Parathyroid adenoma (tissue), 2 donors: ENCODE data around the gene TRIM47.
A peak's percentile ranks its signal among the peaks of the same experiment; 100 is the strongest.
"Not testable (repeated sequence)": the region's sequence is repeated elsewhere in the genome, so short reads cannot be mapped to it uniquely, and the experiment has no call there.

ENCODE experiments used
- H2AFZ ChIP-seq: fragments of 300-600 bp; sonication (generic); one replicate; pipeline ENCODE4 v1.7.0; 2017; ENCODE audit warnings: antibody characterized with exemption, mild to moderate bottlenecking
- H3K27ac ChIP-seq: fragments of 300-600 bp; sonication (generic); one replicate; pipeline ENCODE4 v1.7.0; 2017
- H3K27me3 ChIP-seq: fragments of 300-600 bp; sonication (generic); one replicate; pipeline ENCODE4 v1.7.0; 2017; ENCODE audit warnings: low read length; ENCODE audit not compliant: control insufficient read depth, insufficient read depth
- H3K36me3 ChIP-seq: fragments of 300-600 bp; sonication (generic); one replicate; pipeline ENCODE4 v1.7.0; 2017; ENCODE audit warnings: low read length; ENCODE audit not compliant: control insufficient read depth, insufficient read depth
- H3K4me1 ChIP-seq: fragments of 300-600 bp; sonication (generic); one replicate; pipeline ENCODE4 v1.7.0; 2017; ENCODE audit warnings: control low read depth
- H3K4me2 ChIP-seq: fragments of 300-600 bp; sonication (generic); one replicate; pipeline ENCODE4 v1.7.0; 2017; ENCODE audit warnings: low read length
- H3K4me3 ChIP-seq: fragments of 300-600 bp; sonication (generic); one replicate; pipeline ENCODE4 v1.7.0; 2017; ENCODE audit warnings: low read depth, low read length
- H3K79me2 ChIP-seq: fragments of 300-600 bp; sonication (generic); one replicate; pipeline ENCODE4 v1.7.0; 2017; ENCODE audit warnings: control low read depth
- H3K9ac ChIP-seq: fragments of 300-600 bp; sonication (generic); one replicate; pipeline ENCODE4 v1.7.0; 2017; ENCODE audit warnings: mild to moderate bottlenecking
- H3K9me3 ChIP-seq: fragments of 300-600 bp; sonication (generic); one replicate; pipeline ENCODE4 v1.7.0; 2017; ENCODE audit warnings: low read length; ENCODE audit not compliant: control insufficient read depth
- TF ChIP-seq, protein P1 (sequence below): fragments of 300-600 bp; sonication (generic); IDR thresholded peaks from one replicate; pipeline ENCODE4 v1.7.0; 2017; ENCODE audit warnings: antibody characterized with exemption, mild to moderate bottlenecking
- donor health status: primary hyperparathyroidism.

TRIM47 gene

DNA sequence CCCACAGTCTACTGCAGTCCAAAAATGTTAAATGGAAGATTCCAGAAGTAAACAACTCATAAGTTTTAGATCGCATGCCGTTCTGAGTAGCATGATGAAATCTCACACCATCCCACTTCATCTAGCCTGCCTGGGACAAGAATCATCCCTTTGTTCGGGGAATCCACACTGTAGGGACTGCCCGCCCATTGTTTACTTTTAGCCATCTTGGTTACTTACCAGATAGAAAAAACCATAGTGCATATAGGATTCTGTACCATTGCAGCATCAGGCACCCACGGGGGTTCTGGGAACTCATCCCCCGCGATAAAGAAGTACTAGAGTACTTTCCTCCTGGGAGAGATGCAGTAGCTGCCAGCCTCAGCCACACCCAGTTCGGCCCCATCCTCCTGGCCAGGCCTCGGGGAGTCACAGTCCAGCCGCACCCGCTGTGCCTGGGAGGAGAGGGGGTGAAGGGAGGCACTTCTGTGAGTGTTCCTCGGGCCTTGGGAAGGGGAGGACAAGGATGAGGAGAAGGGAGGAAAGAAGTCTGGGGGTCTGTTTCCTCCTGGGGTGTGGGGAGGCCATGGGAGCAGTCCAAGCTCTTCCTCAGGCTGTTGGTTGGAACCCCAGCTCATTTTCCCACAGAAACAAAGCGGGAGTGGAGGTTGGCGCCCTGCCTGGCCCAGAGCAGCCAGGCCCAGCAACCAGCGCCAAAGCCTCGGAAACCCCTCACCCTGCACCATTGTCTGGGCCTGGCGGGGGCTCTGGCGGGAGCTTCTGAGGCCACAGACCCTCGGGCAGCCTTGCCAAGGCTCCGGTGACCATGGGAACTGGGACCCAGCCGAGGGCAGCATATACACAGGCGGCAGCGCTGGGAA lies 8.9 kb downstream of the TRIM47 start:
- Histone ChIP-seq H3K4me3 (no peak overlapping the region), H3K9me3 (no peaks in the 10 kb centered on the region), H3K79me2 (no peaks in the 10 kb centered on the region), H3K27ac (peak overlapping the region; percentile 36), H2AFZ (no peak overlapping the region), H3K9ac (no peak overlapping the region), H3K27me3 (no peaks in the 10 kb centered on the region), H3K4me2 (no peak overlapping the region), H3K4me1 (peaks cover 7% of the 10 kb centered on the region), H3K36me3 (no peaks in the 10 kb centered on the region)
- TF ChIP-seq, protein P1, sequence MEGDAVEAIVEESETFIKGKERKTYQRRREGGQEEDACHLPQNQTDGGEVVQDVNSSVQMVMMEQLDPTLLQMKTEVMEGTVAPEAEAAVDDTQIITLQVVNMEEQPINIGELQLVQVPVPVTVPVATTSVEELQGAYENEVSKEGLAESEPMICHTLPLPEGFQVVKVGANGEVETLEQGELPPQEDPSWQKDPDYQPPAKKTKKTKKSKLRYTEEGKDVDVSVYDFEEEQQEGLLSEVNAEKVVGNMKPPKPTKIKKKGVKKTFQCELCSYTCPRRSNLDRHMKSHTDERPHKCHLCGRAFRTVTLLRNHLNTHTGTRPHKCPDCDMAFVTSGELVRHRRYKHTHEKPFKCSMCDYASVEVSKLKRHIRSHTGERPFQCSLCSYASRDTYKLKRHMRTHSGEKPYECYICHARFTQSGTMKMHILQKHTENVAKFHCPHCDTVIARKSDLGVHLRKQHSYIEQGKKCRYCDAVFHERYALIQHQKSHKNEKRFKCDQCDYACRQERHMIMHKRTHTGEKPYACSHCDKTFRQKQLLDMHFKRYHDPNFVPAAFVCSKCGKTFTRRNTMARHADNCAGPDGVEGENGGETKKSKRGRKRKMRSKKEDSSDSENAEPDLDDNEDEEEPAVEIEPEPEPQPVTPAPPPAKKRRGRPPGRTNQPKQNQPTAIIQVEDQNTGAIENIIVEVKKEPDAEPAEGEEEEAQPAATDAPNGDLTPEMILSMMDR: no peak

DNA sequence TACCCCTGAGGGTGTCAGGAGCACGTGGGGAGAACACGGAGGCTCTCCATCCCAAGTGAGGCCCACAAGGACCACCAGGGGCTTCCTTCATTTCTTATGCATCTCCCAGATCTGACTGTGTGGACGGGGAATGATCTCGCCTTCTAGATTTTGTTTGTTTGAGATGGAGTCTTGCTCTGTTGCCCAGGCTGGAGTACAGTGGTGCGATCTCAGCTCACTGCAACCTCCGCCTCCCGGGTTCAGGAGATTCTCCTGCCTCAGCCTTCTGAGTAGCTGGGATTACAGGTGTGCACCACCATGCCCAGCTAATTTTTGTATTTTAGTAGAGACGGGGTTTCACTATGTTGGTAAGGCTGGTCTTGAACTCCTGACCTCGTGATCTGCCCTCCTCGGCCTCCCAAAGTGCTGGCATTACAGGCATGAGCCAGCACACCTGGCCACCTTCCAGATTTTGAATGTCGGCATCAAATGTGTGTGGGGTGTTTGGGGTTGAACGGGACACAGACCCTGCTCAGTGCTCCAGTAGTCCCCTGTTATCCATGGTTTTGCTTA lies 9.6 kb downstream of the TRIM47 start:
- peak overlapping the region; percentile 36 for H3K27ac ChIP-seq
- not testable (repeated sequence) for H3K79me2 ChIP-seq, H3K4me3 ChIP-seq, H3K9me3 ChIP-seq, H3K4me1 ChIP-seq, H3K36me3 ChIP-seq, H3K27me3 ChIP-seq, H3K9ac ChIP-seq, H3K4me2 ChIP-seq, H2AFZ ChIP-seq

DNA sequence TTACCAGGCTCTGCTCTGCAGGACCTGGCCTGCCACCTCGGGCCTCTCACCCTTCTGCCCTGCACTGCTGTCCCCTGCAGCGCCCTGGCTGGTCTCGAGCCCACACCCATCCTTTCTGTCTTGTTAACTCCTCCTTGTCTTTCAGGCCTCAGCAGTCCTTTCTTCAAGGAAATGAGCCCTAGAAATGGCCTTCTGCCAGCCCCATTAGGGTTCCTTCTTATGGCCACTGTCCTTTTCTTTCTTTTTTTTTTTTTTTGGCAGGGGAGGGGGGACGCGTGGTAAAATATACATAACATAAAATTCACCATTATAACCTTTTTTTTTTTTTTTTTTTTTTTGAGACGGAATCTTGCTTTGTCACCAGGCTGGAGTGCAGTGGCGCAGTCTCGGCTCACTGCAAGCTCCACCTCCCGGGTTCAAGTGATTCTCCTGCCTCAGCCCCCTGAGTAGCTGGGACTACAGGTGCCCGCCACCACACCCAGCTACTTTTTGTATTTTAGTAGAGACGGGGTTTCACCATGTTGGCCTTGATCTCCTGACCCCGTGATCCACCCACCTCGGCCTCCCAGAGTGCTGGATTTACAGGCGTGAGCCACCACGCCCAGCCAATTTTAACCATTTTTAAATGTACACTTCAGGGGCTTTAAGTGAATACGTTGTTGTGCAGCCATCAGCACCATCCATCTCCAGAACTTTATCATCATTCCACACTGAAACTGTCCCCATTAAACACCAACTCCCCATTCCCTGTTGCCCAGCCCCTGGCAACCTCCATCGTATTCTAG lies 12.8 kb downstream of the TRIM47 start:
- H3K4me2 ChIP-seq, H3K9ac ChIP-seq, H3K4me1 ChIP-seq, H3K27me3 ChIP-seq, H3K79me2 ChIP-seq, H3K27ac ChIP-seq, H3K4me3 ChIP-seq, H3K9me3 ChIP-seq, H3K36me3 ChIP-seq, H2AFZ ChIP-seq: not testable (repeated sequence)

DNA sequence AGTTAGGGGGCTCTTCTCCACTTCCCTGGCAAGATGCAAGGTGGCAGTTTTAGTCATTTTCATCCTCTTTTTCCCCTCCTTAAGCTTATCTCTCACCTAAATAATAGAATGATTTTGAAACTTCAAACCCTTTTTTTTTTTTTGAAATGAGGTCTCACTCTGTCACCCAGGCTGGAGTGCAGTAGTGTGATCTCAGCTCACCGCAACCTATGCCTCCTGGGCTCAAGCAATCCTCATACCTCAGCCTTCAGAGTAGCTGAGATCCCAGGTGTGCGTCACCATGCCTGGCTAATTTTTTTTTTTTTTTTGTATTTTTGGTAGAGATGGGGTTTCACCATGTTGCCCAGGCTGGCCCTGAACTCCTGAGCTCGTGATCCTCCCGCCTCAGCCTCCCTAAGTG lies 13.5 kb downstream of the TRIM47 start:
- not testable (repeated sequence) for H3K79me2 ChIP-seq, H3K4me1 ChIP-seq, H3K27me3 ChIP-seq, H3K4me3 ChIP-seq, H3K4me2 ChIP-seq, H2AFZ ChIP-seq, H3K9ac ChIP-seq, H3K27ac ChIP-seq, H3K9me3 ChIP-seq, H3K36me3 ChIP-seq

DNA sequence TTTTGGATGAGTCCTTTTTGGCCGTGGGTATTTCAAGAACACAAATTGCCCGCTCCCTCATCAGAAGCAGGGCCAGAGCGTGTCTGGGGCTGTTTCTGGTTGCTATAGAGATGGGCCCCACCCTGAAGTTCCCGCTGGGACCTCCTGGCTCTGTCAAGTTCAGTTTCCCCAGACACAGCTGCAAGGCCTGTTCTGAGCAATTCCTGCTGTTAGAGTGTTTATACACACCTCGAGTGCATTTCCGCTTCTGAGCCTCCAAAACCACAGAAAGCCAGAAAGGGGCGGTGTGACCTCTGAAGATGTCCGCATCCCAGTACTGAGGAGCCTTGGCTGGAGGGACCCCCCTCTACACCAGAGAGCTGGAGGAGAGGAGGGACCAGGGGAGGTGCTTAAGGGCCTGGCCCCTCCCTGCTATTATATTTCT lies 13.9 kb downstream of the TRIM47 start:
- Histone ChIP-seq H3K79me2 (no peaks in the 10 kb centered on the region), H3K27ac (peak overlapping the region; percentile 1), H3K36me3 (no peaks in the 10 kb centered on the region), H3K4me2 (no peak overlapping the region), H3K4me3 (no peak overlapping the region), H3K4me1 (no peaks in the 10 kb centered on the region), H3K9me3 (no peaks in the 10 kb centered on the region), H3K9ac (no peak overlapping the region), H2AFZ (no peak overlapping the region), H3K27me3 (no peaks in the 10 kb centered on the region)
- TF ChIP-seq, protein P1: no peak

DNA sequence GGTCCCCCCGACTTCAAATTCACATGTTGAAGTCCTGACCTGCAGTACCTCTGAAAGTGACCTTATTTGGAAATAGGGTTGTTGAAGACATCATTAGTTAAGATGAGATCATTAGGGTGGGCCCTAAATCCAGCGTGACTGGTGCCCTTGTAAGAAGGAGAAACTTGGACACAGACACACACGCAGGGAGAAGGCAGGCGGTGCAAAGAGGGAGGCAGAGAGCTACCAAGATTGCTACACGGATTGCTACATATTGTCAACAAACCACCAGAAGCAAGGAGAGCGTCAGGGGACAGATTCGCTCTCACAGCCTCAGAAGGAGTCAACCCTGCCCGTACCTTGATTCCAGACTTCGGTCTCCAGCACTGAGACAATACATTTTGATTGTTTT lies 16.5 kb downstream of the TRIM47 start:
- no peaks in the 10 kb centered on the region for H3K9me3 ChIP-seq
- H3K9ac ChIP-seq: no peak overlapping the region
- H3K79me2 ChIP-seq: no peaks in the 10 kb centered on the region
- H3K27ac ChIP-seq: no peak overlapping the region
- no peak overlapping the region for H2AFZ ChIP-seq
- TF ChIP-seq, protein P1: no peak
- H3K36me3 ChIP-seq: no peaks in the 10 kb centered on the region
- no peaks in the 10 kb centered on the region for H3K4me1 ChIP-seq
- H3K4me3 ChIP-seq: no peak overlapping the region
- H3K4me2 ChIP-seq: no peak overlapping the region
- no peaks in the 10 kb centered on the region for H3K27me3 ChIP-seq

DNA sequence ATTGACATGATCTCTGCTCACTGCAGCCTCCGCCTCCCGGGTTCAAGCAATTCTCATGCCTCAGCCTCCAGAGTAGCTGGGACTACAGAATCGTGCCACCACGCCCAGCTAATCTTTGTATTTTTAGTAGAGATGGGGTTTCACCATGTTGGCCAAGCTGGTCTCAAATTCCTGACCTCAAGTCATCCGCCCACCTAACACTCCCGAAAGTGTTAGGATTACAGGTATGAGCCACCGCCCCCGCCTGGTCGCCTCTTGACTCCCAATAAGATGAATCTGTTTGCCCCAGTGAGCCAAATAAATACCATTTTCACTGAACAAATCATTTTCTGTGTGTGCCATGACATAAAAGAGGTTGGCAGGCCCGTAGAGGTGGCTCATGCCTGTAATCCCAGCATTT lies 19.0 kb downstream of the TRIM47 start:
- H3K9ac ChIP-seq: not testable (repeated sequence)

More for the DNA sequence above, 19.0 kb downstream of the TRIM47 start:
- H3K79me2 ChIP-seq, H3K36me3 ChIP-seq, H3K27me3 ChIP-seq, H3K9me3 ChIP-seq, H3K4me3 ChIP-seq, H3K4me2 ChIP-seq, H2AFZ ChIP-seq, H3K27ac ChIP-seq, H3K4me1 ChIP-seq: not testable (repeated sequence)
